ENCODE data around the gene STXBP5L. TPM values are rescaled to one million over a fixed set of nuclear protein-coding genes. Genes with fewer than 3 reads are reported as not detected.

STXBP5L gene
- total RNA-seq, 4 donors from 2014 or later: 0.30 to 0.44 TPM; not detected in 2

- 79 to 84% methylated on average over 2 of the region's 2 CpGs for WGBS, 2 donors
- TF ChIP-seq POLR2A (IDR thresholded peaks at IDR 0.05) (no peak), CTCF (IDR thresholded peaks at IDR 0.05) (no peak), EP300 (IDR thresholded peaks at IDR 0.05) (no peak)
- Histone ChIP-seq H3K4me1 (no peaks in the 10 kb centered on the region), H3K36me3 (no peaks in the 10 kb centered on the region), H3K27me3 (no peaks in the 10 kb centered on the region), H3K4me3 (no peak overlapping the region), H3K27ac (no peak overlapping the region), H3K9me3 (no peaks in the 10 kb centered on the region)
- no peak for DNase-seq (ENCODE audit: low spot score in 2 of 2)
These were observed 506.9 kb downstream of the STXBP5L start for GRCh38 chr3:121414924-121415323.

- H3K27ac ChIP-seq: no peak overlapping the region
- H3K27me3 ChIP-seq: no peaks in the 10 kb centered on the region
- WGBS, 2 donors: 91 to 92% methylated on average over 6 of the region's 6 CpGs
- no peaks in the 10 kb centered on the region for H3K36me3 ChIP-seq
- no peaks in the 10 kb centered on the region for H3K4me1 ChIP-seq
- H3K4me3 ChIP-seq: no peak overlapping the region
- no peaks in the 10 kb centered on the region for H3K9me3 ChIP-seq
- TF ChIP-seq POLR2A (IDR thresholded peaks at IDR 0.05) (no peak), EP300 (IDR thresholded peaks at IDR 0.05) (no peak), CTCF (IDR thresholded peaks at IDR 0.05) (no peak)
- no peak for DNase-seq (ENCODE audit: low spot score in 2 of 2)
These were observed 510.2 kb downstream of the STXBP5L start for GRCh38 chr3:121418182-121418581.

GRCh38 chr3:121424549-121424948 lies 516.5 kb downstream of the STXBP5L start:
- H3K36me3 ChIP-seq: no peaks in the 10 kb centered on the region
- H3K27me3 ChIP-seq: no peaks in the 10 kb centered on the region
- no peak overlapping the region for H3K27ac ChIP-seq
- TF ChIP-seq EP300 (IDR thresholded peaks at IDR 0.05): no peak
- no peak for TF ChIP-seq CTCF (IDR thresholded peaks at IDR 0.05)
- no peak for TF ChIP-seq POLR2A (IDR thresholded peaks at IDR 0.05)
- DNase-seq (ENCODE audit: low spot score in 2 of 2): no peak
- H3K4me3 ChIP-seq: no peak overlapping the region
- no peaks in the 10 kb centered on the region for H3K4me1 ChIP-seq
- no peaks in the 10 kb centered on the region for H3K9me3 ChIP-seq

GRCh38 chr3:121430664-121431215 lies 522.7 kb downstream of the STXBP5L start:
- H3K4me1 ChIP-seq: peaks cover 0 to 10% (median 0%) of the 10 kb centered on the region in 4 donors
- no peaks in the 10 kb centered on the region for H3K36me3 ChIP-seq
- H3K9me3 ChIP-seq: no peaks in the 10 kb centered on the region
- DNase-seq (ENCODE audit: low spot score in 2 of 2): no peak
- H3K4me3 ChIP-seq: no peak overlapping the region
- TF ChIP-seq POLR2A (IDR thresholded peaks at IDR 0.05) (no peak), CTCF (IDR thresholded peaks at IDR 0.05) (no peak), EP300 (IDR thresholded peaks at IDR 0.05) (no peak)
- H3K27ac ChIP-seq: no peak overlapping the region
- H3K27me3 ChIP-seq: no peaks in the 10 kb centered on the region

- TF ChIP-seq POLR2A (IDR thresholded peaks at IDR 0.05) (no peak), CTCF (IDR thresholded peaks at IDR 0.05) (no peak), EP300 (IDR thresholded peaks at IDR 0.05) (no peak)
- Histone ChIP-seq H3K9me3 (no peaks in the 10 kb centered on the region), H3K36me3 (no peaks in the 10 kb centered on the region), H3K4me1 (peaks cover 0 to 10% (median 0%) of the 10 kb centered on the region in 4 donors), H3K27me3 (no peaks in the 10 kb centered on the region), H3K4me3 (peak overlapping the region in 3 of 4 donors; percentile 14 to 41 (median 31)), H3K27ac (no peak overlapping the region)
- WGBS, 2 donors: 40 to 43% methylated on average over 5 of the region's 5 CpGs
- DNase-seq (ENCODE audit: low spot score in 2 of 2): no peak
These were observed 523.9 kb downstream of the STXBP5L start for GRCh38 chr3:121431726-121432517.
